Eye (tissue), 1 donor: ENCODE measurements around the gene RBM44.
A peak's percentile ranks its signal among the peaks of the same experiment; 100 is the strongest.
"Not testable (repeated sequence)": the region's sequence is repeated elsewhere in the genome, so short reads cannot be mapped to it uniquely, and the experiment has no call there.

Experiments used
- DNase-seq: peaks from one replicate; pipeline ENCODE4 v3.0.0-alpha.2; 2015

The RBM44 gene

GRCh38 chr2:237798236-237799059, at the start of gene RBM44:
Gene RBM44, plus strand, starts transcription at chr2:237798779. Its CDS starts 14,831 bp downstream, at chr2:237813610.
- DNase-seq = no peak

- no peak for DNase-seq
These were observed 49.6 kb upstream of the RBM44 start for GRCh38 chr2:237749002-237749401.

- DNase-seq = no peak
These were observed 48.6 kb upstream of the RBM44 start for GRCh38 chr2:237749961-237750360.

GRCh38 chr2:237750441-237750840, 48.1 kb upstream of the RBM44 start:
- not testable (repeated sequence) for DNase-seq

- DNase-seq = no peak
These were observed 45.8 kb upstream of the RBM44 start for GRCh38 chr2:237752761-237753165.

- no peak for DNase-seq
These were observed 44.4 kb upstream of the RBM44 start for GRCh38 chr2:237754182-237754581.

GRCh38 chr2:237754626-237755248, 43.8 kb upstream of the RBM44 start:
- DNase-seq = no peak

GRCh38 chr2:237757616-237758015, 41.0 kb upstream of the RBM44 start:
- DNase-seq = no peak

- no peak for DNase-seq
These were observed 40.4 kb upstream of the RBM44 start for GRCh38 chr2:237758185-237758584.

- no peak for DNase-seq
These were observed 39.4 kb upstream of the RBM44 start for GRCh38 chr2:237759176-237759575.

- no peak for DNase-seq
These were observed 37.8 kb upstream of the RBM44 start for GRCh38 chr2:237760506-237761502.

- not testable (repeated sequence) for DNase-seq
These were observed 36.0 kb upstream of the RBM44 start for GRCh38 chr2:237762291-237763182.

GRCh38 chr2:237763812-237764211, 34.8 kb upstream of the RBM44 start:
- no peak for DNase-seq

GRCh38 chr2:237765122-237765521, 33.5 kb upstream of the RBM44 start:
- DNase-seq = not testable (repeated sequence)

GRCh38 chr2:237765875-237766274, 32.7 kb upstream of the RBM44 start:
- DNase-seq = no peak

- no peak for DNase-seq
These were observed 32.2 kb upstream of the RBM44 start for GRCh38 chr2:237766340-237766739.

- DNase-seq = no peak
These were observed 26.1 kb upstream of the RBM44 start for GRCh38 chr2:237772513-237772912.

GRCh38 chr2:237773826-237774225, 24.8 kb upstream of the RBM44 start:
- no peak for DNase-seq

- DNase-seq = peak; percentile 59
These were observed 23.6 kb upstream of the RBM44 start for GRCh38 chr2:237774811-237775553.

GRCh38 chr2:237779521-237779920, 19.1 kb upstream of the RBM44 start:
- DNase-seq = no peak

- DNase-seq = peak; percentile 27
These were observed 16.4 kb upstream of the RBM44 start for GRCh38 chr2:237782181-237782580.
